HG03378 (cell line): ENCODE results near the gene TSSK1B.
"Not testable (repeated sequence)": the region's sequence is repeated elsewhere in the genome, so short reads cannot be mapped to it uniquely, and the experiment has no call there.

Experiments
- ATAC-seq: cut with Tn5 transposase; IDR thresholded peaks from one replicate; pipeline ENCODE4 v1.9.1; 2021; ENCODE audit warnings: mild to moderate bottlenecking, moderate library complexity; ENCODE audit not compliant: unreplicated experiment

Gene TSSK1B

DNA sequence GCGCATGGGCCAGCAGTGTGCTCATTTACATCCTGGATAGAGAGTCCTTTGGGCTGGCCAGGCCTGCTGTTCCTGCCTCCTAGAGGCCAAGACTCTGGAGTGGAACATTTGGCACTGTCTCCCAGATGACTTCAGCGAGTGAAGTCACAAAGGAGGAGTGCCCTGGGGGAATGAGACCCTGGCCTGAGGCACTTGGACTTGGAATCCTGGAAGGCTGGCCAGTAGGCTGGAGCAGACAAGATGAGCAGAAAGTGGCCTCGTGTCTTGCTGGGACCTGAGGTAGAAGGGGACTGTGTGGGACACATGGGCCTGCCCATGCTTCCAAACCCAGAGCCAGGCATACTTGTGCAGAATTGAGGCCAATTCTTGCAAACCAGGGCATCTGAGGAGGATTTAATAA, at the start of gene TSSK1B:
Gene TSSK1B (minus strand): TSS at position 101 of the 400 bp plus-strand sequence. CDS start 150 bp downstream, outside the sequence.
- no peak for ATAC-seq

DNA sequence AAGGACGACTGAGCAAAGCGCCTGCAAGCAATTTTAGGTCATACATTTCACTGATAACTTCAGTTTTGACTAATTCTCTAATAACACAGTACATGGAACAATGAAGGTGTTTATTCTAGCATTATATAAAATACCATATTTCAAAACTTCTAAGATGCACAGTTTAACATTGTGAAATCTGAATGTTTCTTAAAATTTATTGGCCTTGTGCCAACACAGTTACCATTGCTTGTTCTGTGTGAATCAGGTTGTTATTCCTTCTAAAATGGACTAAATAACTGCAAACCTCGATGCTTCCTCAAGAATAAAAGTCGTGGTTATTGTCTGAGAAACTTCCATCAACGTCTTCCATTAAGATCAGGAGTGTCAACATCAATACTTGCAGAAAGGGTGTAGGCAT, 45.5 kb upstream of the TSSK1B start:
- no peak for ATAC-seq

GRCh38 chr5:113478691-113479090, 43.9 kb upstream of the TSSK1B start:
- ATAC-seq = no peak

DNA sequence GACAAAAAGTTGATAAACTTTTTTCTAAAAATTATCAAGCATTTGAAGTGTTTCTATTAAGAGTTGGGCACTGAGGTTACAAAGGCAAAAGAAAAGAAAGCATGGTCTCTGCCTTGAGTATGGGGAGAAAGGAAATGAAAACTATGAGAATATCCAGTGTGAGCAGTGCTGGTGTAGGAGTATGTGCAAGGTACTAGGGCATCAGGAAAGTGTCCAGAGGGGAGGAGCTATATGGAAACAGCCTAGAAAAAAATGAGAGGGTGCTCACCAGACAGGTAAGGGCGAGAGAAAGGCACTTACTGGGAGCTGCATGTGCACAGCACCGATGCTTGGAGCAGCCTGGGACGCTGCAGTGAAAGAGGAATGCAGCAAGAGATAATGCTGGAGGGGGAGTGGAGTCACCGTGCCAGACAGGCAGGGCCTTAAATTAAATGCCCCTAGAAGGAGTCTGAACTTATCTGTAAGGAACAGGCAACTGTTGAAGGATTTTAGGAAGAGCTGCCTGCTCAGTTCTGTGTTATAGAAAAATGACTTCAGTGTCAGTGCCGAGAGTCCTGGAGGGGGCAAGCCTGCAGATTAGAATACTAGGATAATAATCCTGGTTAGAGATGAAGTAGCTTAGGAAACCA, 39.4 kb upstream of the TSSK1B start:
- no peak for ATAC-seq

GRCh38 chr5:113463032-113463431, 28.2 kb upstream of the TSSK1B start:
- ATAC-seq = no peak

GRCh38 chr5:113457106-113457505, 22.3 kb upstream of the TSSK1B start:
- not testable (repeated sequence) for ATAC-seq

GRCh38 chr5:113452941-113453340, 18.2 kb upstream of the TSSK1B start:
- no peak for ATAC-seq

GRCh38 chr5:113451797-113452196, 17.0 kb upstream of the TSSK1B start:
- ATAC-seq = no peak

- no peak for ATAC-seq
Observed at GRCh38 chr5:113450929-113451328, 16.1 kb upstream of the TSSK1B start.

DNA sequence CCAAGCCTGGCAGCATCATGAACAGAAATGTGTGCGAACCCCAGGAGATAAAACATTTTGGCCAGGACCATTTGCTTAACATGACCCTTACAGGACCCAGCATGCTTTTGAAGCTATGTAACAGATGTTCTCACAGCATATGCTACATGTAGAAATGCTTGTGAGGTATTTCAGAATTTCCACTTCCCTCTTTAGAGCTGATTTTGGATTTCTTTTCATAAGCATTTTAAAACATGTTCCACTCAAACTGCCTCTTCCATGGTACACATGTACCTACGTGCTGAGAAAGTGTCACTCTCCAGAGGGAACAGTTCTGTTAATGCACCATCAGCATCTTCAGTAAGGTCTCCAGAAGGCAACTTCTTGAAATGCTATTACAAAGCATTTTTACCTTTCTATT, 15.7 kb upstream of the TSSK1B start:
- no peak for ATAC-seq

DNA sequence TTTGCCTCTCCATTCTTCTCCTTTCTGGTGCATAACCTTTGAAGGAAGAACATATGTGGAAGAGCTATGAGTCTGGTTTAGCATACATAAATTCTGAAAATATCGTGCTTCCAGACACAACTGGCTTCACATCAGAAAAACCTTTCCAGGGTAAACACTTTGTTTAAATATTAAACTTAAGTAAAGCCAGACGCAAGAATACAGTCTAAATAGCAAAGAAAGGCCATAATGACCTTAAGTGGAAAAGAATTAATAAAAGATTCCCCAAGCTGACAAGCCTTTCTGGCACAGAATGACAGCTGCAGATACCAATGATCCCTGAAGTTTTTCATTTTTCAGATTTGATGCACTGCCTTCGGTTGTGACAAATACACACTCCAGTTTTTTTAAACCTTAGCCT, 13.5 kb upstream of the TSSK1B start:
- ATAC-seq = no peak

- ATAC-seq = no peak
Observed at GRCh38 chr5:113447498-113448050, 12.8 kb upstream of the TSSK1B start.

- ATAC-seq = no peak
Observed at GRCh38 chr5:113446358-113446927, 11.7 kb upstream of the TSSK1B start.

DNA sequence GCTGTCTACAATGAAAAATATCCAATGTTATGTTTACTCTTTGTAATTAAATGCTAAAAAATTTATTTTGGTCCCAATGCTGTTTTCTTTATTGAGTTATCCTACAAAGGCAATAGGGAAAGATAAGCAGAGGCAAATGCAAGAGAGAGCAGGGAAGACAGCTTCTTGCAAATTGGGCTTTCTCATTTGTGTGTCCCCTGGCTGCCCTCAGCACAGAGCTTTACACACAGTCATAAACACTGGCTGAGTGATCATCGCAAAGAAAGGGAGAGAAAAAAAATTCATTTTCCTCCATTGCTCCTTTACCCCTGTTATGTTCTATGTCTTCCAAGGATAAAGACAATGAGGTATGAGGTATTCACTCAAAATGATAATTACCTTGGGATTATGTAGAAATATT, 2.3 kb upstream of the TSSK1B start:
- ATAC-seq = no peak

DNA sequence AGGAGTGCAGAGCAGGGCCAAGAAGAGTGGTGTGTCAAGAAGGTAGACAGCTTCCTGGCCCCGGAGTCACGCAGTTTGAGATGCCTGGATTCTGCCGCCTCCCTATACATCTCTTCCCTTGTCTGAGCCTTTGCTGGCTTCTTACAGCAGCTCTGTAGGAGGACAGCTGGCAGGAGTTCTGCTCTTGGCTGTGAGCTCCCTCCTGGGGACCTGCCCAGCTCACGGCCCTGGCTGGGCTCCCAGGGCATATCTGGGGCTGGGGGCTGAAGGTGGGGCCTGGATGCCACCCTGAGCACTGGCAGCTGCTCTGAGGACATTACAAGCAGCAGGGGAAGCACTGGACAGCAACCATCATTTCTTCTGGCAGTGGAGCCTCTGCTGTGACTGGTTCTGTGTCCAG, 786 bp upstream of the TSSK1B start:
- no peak for ATAC-seq

- no peak for ATAC-seq
Observed at GRCh38 chr5:113433862-113434612, 752 bp downstream of the TSSK1B start.

GRCh38 chr5:113433071-113433470, 1.7 kb downstream of the TSSK1B start:
- no peak for ATAC-seq

DNA sequence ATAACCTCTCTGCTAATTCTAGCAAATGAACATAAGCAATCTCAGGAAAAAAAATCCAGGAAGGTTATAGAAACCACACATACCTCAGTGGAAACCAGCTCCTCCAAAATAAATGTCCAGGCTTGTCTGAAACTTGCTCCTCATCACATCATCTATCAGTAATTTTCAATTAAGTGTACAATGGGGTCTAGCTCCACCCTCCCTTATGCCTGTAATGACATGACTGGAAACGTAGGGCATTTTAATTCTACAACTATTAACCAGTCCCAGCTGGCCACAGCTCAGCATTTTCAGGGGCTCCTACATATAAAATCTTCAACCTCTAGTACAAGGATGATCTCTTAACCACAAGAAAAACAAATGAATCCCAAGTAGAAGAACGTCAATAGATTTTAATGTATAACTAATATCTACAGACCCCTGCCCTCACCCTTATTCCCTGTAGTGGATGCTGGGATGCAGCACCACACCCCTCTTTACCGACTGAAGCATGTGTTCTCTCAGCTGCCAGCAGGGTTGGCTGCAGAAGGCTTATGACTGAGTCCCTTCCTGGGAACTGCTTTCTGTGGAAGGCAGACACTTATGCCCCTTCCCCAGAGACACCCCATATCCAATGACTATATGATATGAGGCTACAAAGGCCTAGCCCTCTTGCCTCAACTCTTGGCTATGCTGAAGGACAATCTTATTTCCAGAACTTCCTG, 6.8 kb downstream of the TSSK1B start:
- no peak for ATAC-seq

- ATAC-seq = no peak
Observed at GRCh38 chr5:113425909-113426308, 8.9 kb downstream of the TSSK1B start.

GRCh38 chr5:113421693-113422092, 13.1 kb downstream of the TSSK1B start:
- no peak for ATAC-seq

GRCh38 chr5:113405530-113405929, 29.3 kb downstream of the TSSK1B start:
- ATAC-seq = no peak
